Measurements from ENCODE around the gene AXL.

GRCh38 chr19:41249707-41250423 lies 30.8 kb downstream of the AXL start:
- no peak for TF ChIP-seq CTCF (IDR thresholded peaks at IDR 0.05; ENCODE audit: low read length)
- TF ChIP-seq EZH2 (IDR thresholded peaks at IDR 0.05; ENCODE audit: borderline replicate concordance, low read length): no peak

Data from OCI-LY1 (cell line).